Trophoblast cell (in vitro differentiated cells and primary cell): ENCODE results near the gene NOBOX.
A peak's percentile ranks its signal among the peaks of the same experiment; 100 is the strongest.

Experiments used
- DNase-seq, 2 donors: peaks; one replicate each; pipeline ENCODE4 v3.0.0-alpha.2; 2016
- H2AFZ ChIP-seq: 2 replicates; pipeline ENCODE4 v1.6.1; 2013; ENCODE audit warnings: low read length, moderate library complexity, mild to moderate bottlenecking; ENCODE audit not compliant: insufficient read depth, poor library complexity
- H2AK5ac ChIP-seq: 2 replicates; pipeline ENCODE4 v1.6.1; 2013; ENCODE audit warnings: mild to moderate bottlenecking, low read length
- H2BK120ac ChIP-seq: 2 replicates; pipeline ENCODE4 v1.6.1; 2013; ENCODE audit warnings: low read length, mild to moderate bottlenecking, moderate library complexity; ENCODE audit not compliant: insufficient read depth, poor library complexity
- H2BK12ac ChIP-seq: 2 replicates; pipeline ENCODE4 v1.6.1; 2013; ENCODE audit warnings: mild to moderate bottlenecking, low read length, moderate library complexity
- H2BK5ac ChIP-seq: 2 replicates; pipeline ENCODE4 v1.6.1; 2013; ENCODE audit warnings: low read length, low read depth, moderate library complexity, mild to moderate bottlenecking; ENCODE audit not compliant: poor library complexity
- H3K14ac ChIP-seq: 2 replicates; pipeline ENCODE4 v1.6.1; 2013; ENCODE audit warnings: mild to moderate bottlenecking, low read length
- H3K18ac ChIP-seq: 2 replicates; pipeline ENCODE4 v1.6.1; 2013; ENCODE audit warnings: mild to moderate bottlenecking, low read length
- H3K23ac ChIP-seq: 2 replicates; pipeline ENCODE4 v1.6.1; 2013; ENCODE audit warnings: low read length
- H3K27ac ChIP-seq: 2 replicates; pipeline ENCODE4 v1.5.1; 2013; ENCODE audit warnings: low read depth, mild to moderate bottlenecking, inconsistent platforms, low read length, moderate library complexity
- H3K27me3 ChIP-seq: 2 replicates; pipeline ENCODE4 v1.6.1; 2013; ENCODE audit warnings: inconsistent platforms, mild to moderate bottlenecking, low read length, moderate library complexity; ENCODE audit not compliant: insufficient read depth
- H3K36me3 ChIP-seq, 2 experiments: 1 replicate in 1 of 2; 2 replicates in 1 of 2; pipeline ENCODE4 v1.6.1; 2013; ENCODE audit warnings: low read length in 2 of 2, mild to moderate bottlenecking in 2 of 2, moderate library complexity in 1 of 2; ENCODE audit not compliant: insufficient read depth in 2 of 2, control insufficient read depth in 1 of 2
- H3K4ac ChIP-seq: 2 replicates; pipeline ENCODE4 v1.6.1; 2013; ENCODE audit warnings: low read depth, mild to moderate bottlenecking, low read length, moderate library complexity
- H3K4me1 ChIP-seq, 2 experiments: 1 replicate in 1 of 2; 2 replicates in 1 of 2; pipeline ENCODE4 v1.6.1; 2013; ENCODE audit warnings: low read length in 2 of 2, mild to moderate bottlenecking in 2 of 2, moderate library complexity in 1 of 2; ENCODE audit not compliant: insufficient read depth in 2 of 2, control insufficient read depth in 1 of 2
- H3K4me2 ChIP-seq: 2 replicates; pipeline ENCODE4 v1.6.1; 2013; ENCODE audit warnings: inconsistent platforms, mild to moderate bottlenecking, low read length, moderate library complexity
- H3K4me3 ChIP-seq: 2 replicates; pipeline ENCODE4 v1.5.1; 2013; ENCODE audit warnings: mild to moderate bottlenecking, low read depth, low read length, inconsistent platforms
- H3K79me1 ChIP-seq: one replicate; pipeline ENCODE4 v1.6.1; 2013; ENCODE audit warnings: low read length
- H3K79me2 ChIP-seq: 2 replicates; pipeline ENCODE4 v1.6.1; 2013; ENCODE audit warnings: low read length, mild to moderate bottlenecking; ENCODE audit not compliant: control insufficient read depth, insufficient read depth, poor library complexity
- H3K9ac ChIP-seq: 2 replicates; pipeline ENCODE4 v1.6.1; 2013; ENCODE audit warnings: mild to moderate bottlenecking, low read length
- H3K9me3 ChIP-seq: 2 replicates; pipeline ENCODE4 v1.6.1; 2013; ENCODE audit warnings: low read depth, mild to moderate bottlenecking, control low read depth, inconsistent platforms, low read length; ENCODE audit not compliant: insufficient read depth
- H4K12ac ChIP-seq: 2 replicates; pipeline ENCODE4 v1.6.1; 2013; ENCODE audit warnings: low read depth, mild to moderate bottlenecking, low read length, moderate library complexity
- H4K8ac ChIP-seq: 2 replicates; pipeline ENCODE4 v1.6.1; 2013; ENCODE audit warnings: low read depth, mild to moderate bottlenecking, low read length, moderate library complexity
- H4K91ac ChIP-seq: one replicate; pipeline ENCODE4 v1.6.1; 2013; ENCODE audit warnings: low read depth, mild to moderate bottlenecking, low read length, moderate library complexity
- WGBS: extraction: QIAGEN DNeasy Blood & Tissue Kit; methylation state at CpG from one replicate; pipeline ENCODE4 v1.1.7; 2013; ENCODE audit warnings: missing lambda C conversion rate; ENCODE audit not compliant: insufficient read length, insufficient coverage; ENCODE audit errors: extremely low coverage; 5-methylcytosine and 5-hydroxymethylcytosine counted together

Gene NOBOX

GRCh38 chr7:144390481-144390880 lies 13.0 kb downstream of the NOBOX start:
- Histone ChIP-seq H3K14ac (no peak overlapping the region), H2AFZ (no peak overlapping the region), H3K4me3 (no peak overlapping the region), H3K18ac (no peak overlapping the region), H4K12ac (no peak overlapping the region), H3K79me1 (no peaks in the 10 kb centered on the region), H3K23ac (no peak overlapping the region), H2BK5ac (no peak overlapping the region), H3K9me3 (no peaks in the 10 kb centered on the region), H2BK12ac (no peak overlapping the region), H3K4ac (no peak overlapping the region), H2BK120ac (no peak overlapping the region), H3K36me3 (no peaks in the 10 kb centered on the region), H4K91ac (no peak overlapping the region), H4K8ac (no peak overlapping the region), H3K4me2 (no peak overlapping the region), H3K27me3 (no peaks in the 10 kb centered on the region), H3K27ac (no peak overlapping the region), H2AK5ac (no peak overlapping the region), H3K79me2 (no peaks in the 10 kb centered on the region), H3K4me1 (peaks cover 0 to 2% of the 10 kb centered on the region in 2 experiments), H3K9ac (no peak overlapping the region)
- no CpG with 5 or more reads among the region's 7 CpGs for WGBS
- no peak for DNase-seq

- Histone ChIP-seq H3K79me2 (no peaks in the 10 kb centered on the region), H3K14ac (peak overlapping the region; percentile 32), H3K18ac (no peak overlapping the region), H3K36me3 (no peaks in the 10 kb centered on the region), H4K12ac (no peak overlapping the region), H3K4me1 (peaks cover 5 to 14% of the 10 kb centered on the region in 2 experiments), H3K4ac (no peak overlapping the region), H3K4me3 (no peak overlapping the region), H4K91ac (no peak overlapping the region), H2BK12ac (no peak overlapping the region), H2BK120ac (peak overlapping the region; percentile 12), H3K27ac (no peak overlapping the region), H3K9me3 (no peaks in the 10 kb centered on the region), H3K27me3 (no peaks in the 10 kb centered on the region), H3K23ac (peak overlapping the region; percentile 34), H4K8ac (peak overlapping the region; percentile 44), H3K4me2 (no peak overlapping the region), H3K9ac (no peak overlapping the region), H2BK5ac (no peak overlapping the region), H2AK5ac (no peak overlapping the region), H2AFZ (no peak overlapping the region), H3K79me1 (peaks cover 2% of the 10 kb centered on the region)
- DNase-seq, result no peak
- no CpG with 5 or more reads among the region's 5 CpGs for WGBS
Measured at GRCh38 chr7:144388950-144389349, 14.5 kb downstream of the NOBOX start.

GRCh38 chr7:144386741-144387140 lies 16.8 kb downstream of the NOBOX start:
- no peaks in the 10 kb centered on the region for H3K36me3 ChIP-seq
- DNase-seq, result peak; percentile 31 to 75
- no peak overlapping the region for H3K18ac ChIP-seq
- no peak overlapping the region for H3K14ac ChIP-seq
- no peak overlapping the region for H3K27ac ChIP-seq
- H3K4me2 ChIP-seq, result no peak overlapping the region
- no peak overlapping the region for H4K8ac ChIP-seq
- H2BK12ac ChIP-seq, result no peak overlapping the region
- H3K79me1 ChIP-seq, result peaks cover 2% of the 10 kb centered on the region
- no peak overlapping the region for H4K91ac ChIP-seq
- no peak overlapping the region for H3K4me3 ChIP-seq
- no peak overlapping the region for H4K12ac ChIP-seq
- no peak overlapping the region for H3K9ac ChIP-seq
- H3K27me3 ChIP-seq, result no peaks in the 10 kb centered on the region
- H3K9me3 ChIP-seq, result no peaks in the 10 kb centered on the region
- H2BK120ac ChIP-seq, result no peak overlapping the region
- H3K23ac ChIP-seq, result no peak overlapping the region
- H2AK5ac ChIP-seq, result no peak overlapping the region
- H3K79me2 ChIP-seq, result no peaks in the 10 kb centered on the region
- H3K4ac ChIP-seq, result no peak overlapping the region
- H3K4me1 ChIP-seq, result peaks cover 5 to 14% of the 10 kb centered on the region in 2 experiments
- no peak overlapping the region for H2BK5ac ChIP-seq
- no peak overlapping the region for H2AFZ ChIP-seq

- no peak overlapping the region for H2AFZ ChIP-seq
Measured at GRCh38 chr7:144384555-144385245, 18.8 kb downstream of the NOBOX start.

More at GRCh38 chr7:144384555-144385245, 18.8 kb downstream of the NOBOX start:
- H2AK5ac ChIP-seq, result peak overlapping the region; percentile 4
- H3K4me2 ChIP-seq, result peak overlapping the region; percentile 46
- peaks cover 5 to 14% of the 10 kb centered on the region in 2 experiments for H3K4me1 ChIP-seq
- peak; percentile 57 to 70 for DNase-seq
- no peak overlapping the region for H2BK12ac ChIP-seq
- no peak overlapping the region for H3K4ac ChIP-seq
- WGBS, result no CpG with 5 or more reads among the region's 12 CpGs
- H3K79me2 ChIP-seq, result no peaks in the 10 kb centered on the region
- H3K79me1 ChIP-seq, result peaks cover 2% of the 10 kb centered on the region
- peak overlapping the region; percentile 6 for H3K18ac ChIP-seq
- H3K9ac ChIP-seq, result no peak overlapping the region
- H4K91ac ChIP-seq, result peak overlapping the region; percentile 30
- H3K23ac ChIP-seq, result no peak overlapping the region
- H3K36me3 ChIP-seq, result peaks cover 6 to 12% of the 10 kb centered on the region in 2 experiments
- H3K27me3 ChIP-seq, result no peaks in the 10 kb centered on the region
- peak overlapping the region; percentile 64 for H3K27ac ChIP-seq
- H3K9me3 ChIP-seq, result no peaks in the 10 kb centered on the region
- no peak overlapping the region for H4K12ac ChIP-seq
- H3K14ac ChIP-seq, result peak overlapping the region; percentile 45
- peak overlapping the region; percentile 26 for H2BK5ac ChIP-seq
- no peak overlapping the region for H3K4me3 ChIP-seq
- peak overlapping the region; percentile 45 for H4K8ac ChIP-seq
- H2BK120ac ChIP-seq, result peak overlapping the region; percentile 67
